Measurements from ENCODE around the gene FN3KRP.
A peak's percentile ranks its signal among the peaks of the same experiment; 100 is the strongest.

Gene FN3KRP

DNA sequence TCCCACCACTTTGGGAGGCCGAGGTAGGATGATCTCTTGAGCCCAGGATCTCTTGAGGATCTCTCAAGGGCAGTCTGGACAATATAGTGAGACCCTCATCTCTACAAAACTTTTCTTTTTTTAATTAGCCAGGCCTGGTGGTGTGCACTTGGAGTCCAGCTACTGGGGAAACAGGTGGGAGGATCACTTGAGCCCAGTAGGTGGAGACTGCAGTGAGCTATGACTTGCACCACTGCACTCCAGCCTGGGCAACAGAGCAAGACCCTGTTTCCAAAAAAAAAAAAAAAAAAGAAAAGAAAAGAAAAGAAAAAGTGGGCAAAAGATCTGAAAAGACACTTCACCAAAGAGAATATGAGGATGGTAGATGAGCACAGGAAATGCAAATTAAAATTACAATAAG, 33.0 kb upstream of the FN3KRP start:
- no peak for DNase-seq (ENCODE audit: low spot score in 2 of 2)
- Mint-ChIP-seq H3K27ac (no peak overlapping the region), H3K4me1 (no peaks in the 10 kb centered on the region), H3K9me3 (no peaks in the 10 kb centered on the region), H3K4me3 (no peak overlapping the region), H3K36me3 (peaks cover 6% of the 10 kb centered on the region)
- no peak for ATAC-seq

DNA sequence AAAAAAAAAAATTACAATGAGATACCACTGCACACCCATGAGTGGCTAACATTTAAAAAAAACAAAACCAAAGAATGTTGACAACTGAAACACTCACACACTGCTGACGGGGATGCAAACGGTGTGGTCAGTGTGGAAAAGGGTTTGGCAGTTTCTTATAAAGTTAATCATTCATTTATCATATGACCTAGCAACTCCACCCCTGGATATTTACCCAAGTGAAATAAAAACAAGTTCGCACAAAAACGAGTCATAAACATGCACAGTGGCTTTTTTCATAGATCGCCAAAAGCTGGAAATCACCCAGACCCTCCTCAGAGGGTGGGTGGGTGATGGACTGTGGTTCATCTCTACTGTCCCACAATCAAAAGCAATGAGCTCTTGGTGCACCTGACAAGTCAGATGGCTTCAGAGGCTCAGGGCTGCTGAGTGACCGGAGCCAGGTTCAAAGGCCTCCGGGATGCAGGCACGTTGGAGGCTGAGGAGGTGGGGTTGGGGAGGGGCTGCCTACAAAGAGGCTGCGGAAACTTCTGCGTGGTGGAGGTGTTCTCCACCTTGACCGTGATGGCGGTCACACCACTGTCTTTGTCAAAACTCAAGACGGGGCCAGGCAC, 32.2 kb upstream of the FN3KRP start:
- DNase-seq (ENCODE audit: low spot score in 2 of 2) (no peak), ATAC-seq (no peak)
- Mint-ChIP-seq H3K36me3 (peaks cover 6% of the 10 kb centered on the region), H3K9me3 (no peaks in the 10 kb centered on the region), H3K4me3 (no peak overlapping the region), H3K4me1 (no peaks in the 10 kb centered on the region), H3K27ac (no peak overlapping the region)

GRCh38 chr17:82685291-82685690, 31.2 kb upstream of the FN3KRP start:
- no peak overlapping the region for H3K27ac Mint-ChIP-seq
- no peaks in the 10 kb centered on the region for H3K9me3 Mint-ChIP-seq
- H3K36me3 Mint-ChIP-seq, result peaks cover 6% of the 10 kb centered on the region
- H3K4me1 Mint-ChIP-seq, result no peaks in the 10 kb centered on the region
- DNase-seq (ENCODE audit: low spot score in 2 of 2) (no peak), ATAC-seq (no peak)
- H3K4me3 Mint-ChIP-seq, result no peak overlapping the region

DNA sequence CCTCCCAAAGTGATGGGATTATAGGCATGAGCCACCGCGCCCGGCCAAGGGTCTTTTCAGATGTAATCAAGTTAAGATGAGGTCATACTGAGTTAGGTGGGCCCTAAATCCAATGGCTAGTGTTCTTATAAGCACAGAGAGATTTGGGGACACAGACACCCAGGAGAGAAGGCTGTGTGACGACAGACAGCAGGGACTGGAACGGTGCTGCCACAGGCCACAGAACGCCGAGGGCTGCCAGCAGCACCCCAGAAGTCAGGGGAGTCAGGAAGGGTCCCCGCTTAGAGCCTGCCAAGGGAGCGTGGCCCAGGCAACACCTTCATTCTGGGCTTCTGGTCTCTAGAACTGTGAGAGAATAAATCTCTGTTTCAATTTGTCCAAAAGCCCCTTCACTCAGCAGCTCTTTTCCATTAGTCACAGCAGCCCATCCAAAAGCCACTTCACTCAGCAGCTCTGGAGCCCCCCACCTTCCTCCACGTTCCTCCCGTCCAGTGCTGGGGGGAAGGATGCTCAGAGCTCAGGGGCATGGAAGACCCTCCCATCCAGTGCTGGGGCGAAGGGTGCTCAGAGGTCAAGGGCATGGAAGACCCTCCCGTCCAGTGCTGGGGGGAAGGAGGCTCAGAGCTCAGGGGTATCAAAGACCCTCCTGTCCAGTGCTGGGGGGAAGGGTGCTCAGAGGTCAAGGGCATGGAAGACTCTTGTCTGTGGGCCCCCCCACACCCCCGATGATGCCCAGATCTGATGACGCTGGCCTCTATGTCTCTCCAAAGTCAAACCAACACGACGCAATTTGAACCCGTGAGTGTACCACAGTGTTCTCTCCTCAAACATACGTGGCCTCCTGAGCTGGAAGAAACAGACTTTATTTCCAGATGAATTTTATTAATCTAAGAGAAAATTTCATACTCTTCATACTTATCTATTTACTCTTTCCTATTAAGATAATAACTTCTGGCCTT, 29.9 kb upstream of the FN3KRP start:
- Mint-ChIP-seq H3K9me3 (no peaks in the 10 kb centered on the region), H3K36me3 (peaks cover 6% of the 10 kb centered on the region), H3K4me3 (no peak overlapping the region), H3K27ac (no peak overlapping the region), H3K4me1 (peaks cover 10% of the 10 kb centered on the region)
- DNase-seq (ENCODE audit: low spot score in 2 of 2) (no peak), ATAC-seq (no peak)

DNA sequence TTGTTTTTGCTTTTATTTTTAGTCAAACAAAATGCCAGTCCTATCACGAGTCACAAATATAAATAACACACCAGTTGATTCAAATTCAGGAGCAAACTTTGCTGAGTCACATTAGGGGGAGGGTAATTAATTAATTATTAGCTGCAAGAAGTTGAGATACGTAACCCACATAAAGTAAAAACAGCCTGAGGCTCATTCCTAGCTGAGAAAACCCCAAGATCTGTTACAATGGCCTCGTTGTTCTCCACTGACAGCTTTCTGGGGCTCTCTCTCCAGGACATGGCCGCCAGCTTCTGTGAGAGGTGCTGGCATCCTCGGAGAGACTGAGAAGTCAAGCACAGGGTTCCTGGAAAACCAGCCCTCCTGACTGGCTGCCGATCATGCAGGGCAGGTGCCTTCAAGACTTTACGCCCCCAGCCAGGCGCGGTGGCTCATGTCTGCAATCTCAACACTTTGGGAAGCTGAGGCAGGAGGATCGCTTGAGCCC, 29.1 kb upstream of the FN3KRP start:
- Mint-ChIP-seq H3K4me3 (no peak overlapping the region), H3K36me3 (peaks cover 6% of the 10 kb centered on the region), H3K4me1 (peaks cover 17% of the 10 kb centered on the region), H3K9me3 (no peaks in the 10 kb centered on the region), H3K27ac (no peak overlapping the region)
- no peak for DNase-seq (ENCODE audit: low spot score in 2 of 2)
- no peak for ATAC-seq

GRCh38 chr17:82687871-82688270, 28.6 kb upstream of the FN3KRP start:
- H3K4me1 Mint-ChIP-seq, result peaks cover 17% of the 10 kb centered on the region
- ATAC-seq, result no peak

DNA sequence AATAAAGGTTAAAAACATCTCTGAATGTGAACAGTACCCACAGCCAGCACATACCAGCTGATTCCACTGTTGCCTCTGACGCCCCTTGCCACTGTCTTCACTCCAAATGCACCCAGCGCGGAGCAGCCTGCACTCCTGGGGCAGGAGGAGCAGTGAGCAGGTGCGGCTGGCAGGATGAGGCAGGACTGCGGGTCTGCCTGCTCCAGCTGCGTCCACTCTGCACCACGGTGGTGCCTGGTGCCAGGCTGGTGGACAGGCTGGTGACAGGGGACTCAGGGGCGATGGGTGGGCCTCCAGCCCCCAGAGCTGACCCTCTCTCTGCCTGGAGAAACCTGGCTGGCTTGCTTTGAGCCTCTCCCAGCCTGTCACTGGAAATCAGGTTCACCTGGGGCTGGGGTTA, 27.4 kb upstream of the FN3KRP start:
- Mint-ChIP-seq H3K4me3 (no peak overlapping the region), H3K27ac (no peak overlapping the region), H3K9me3 (no peaks in the 10 kb centered on the region), H3K36me3 (no peaks in the 10 kb centered on the region), H3K4me1 (peaks cover 17% of the 10 kb centered on the region)
- DNase-seq (ENCODE audit: low spot score in 2 of 2) (no peak), ATAC-seq (no peak)

More at GRCh38 chr17:82687871-82688270, 28.6 kb upstream of the FN3KRP start:
- Mint-ChIP-seq H3K4me3 (no peak overlapping the region), H3K36me3 (peaks cover 6% of the 10 kb centered on the region), H3K27ac (no peak overlapping the region), H3K9me3 (no peaks in the 10 kb centered on the region)
- no peak for DNase-seq (ENCODE audit: low spot score in 2 of 2)

- DNase-seq (ENCODE audit: low spot score in 2 of 2) (no peak), ATAC-seq (no peak)
- Mint-ChIP-seq H3K4me1 (peaks cover 17% of the 10 kb centered on the region), H3K36me3 (no peaks in the 10 kb centered on the region), H3K4me3 (no peak overlapping the region), H3K9me3 (peaks cover 6% of the 10 kb centered on the region), H3K27ac (peak overlapping the region; percentile 26)
These were observed 25.6 kb upstream of the FN3KRP start for GRCh38 chr17:82690786-82691489.

GRCh38 chr17:82691714-82692113, 24.8 kb upstream of the FN3KRP start:
- H3K4me1 Mint-ChIP-seq, result peaks cover 17% of the 10 kb centered on the region
- peak overlapping the region; percentile 26 for H3K27ac Mint-ChIP-seq
- no peaks in the 10 kb centered on the region for H3K36me3 Mint-ChIP-seq
- H3K4me3 Mint-ChIP-seq, result no peak overlapping the region
- DNase-seq (ENCODE audit: low spot score in 2 of 2) (no peak), ATAC-seq (no peak)
- H3K9me3 Mint-ChIP-seq, result peaks cover 6% of the 10 kb centered on the region

DNA sequence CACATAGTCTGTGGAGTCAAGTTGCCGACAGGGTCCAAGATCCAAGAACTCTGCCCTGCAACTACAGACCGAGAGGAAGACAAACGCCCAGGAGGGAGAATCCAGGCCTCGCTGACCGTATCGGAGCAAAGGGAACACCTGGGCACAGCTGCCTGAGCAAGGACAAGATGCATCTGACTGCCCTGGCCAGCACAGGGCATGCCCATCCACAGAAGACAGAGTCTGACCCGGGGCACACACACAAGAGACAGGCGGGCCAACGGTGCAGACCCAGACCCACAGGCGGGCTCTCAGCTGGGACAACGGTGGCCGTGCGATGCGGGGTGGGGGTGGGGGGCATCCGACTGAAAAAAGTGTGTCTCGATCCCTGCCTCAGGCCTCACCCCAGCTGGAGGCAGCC, 24.2 kb upstream of the FN3KRP start:
- DNase-seq (ENCODE audit: low spot score in 2 of 2), result no peak
- H3K4me3 Mint-ChIP-seq, result no peak overlapping the region
- H3K36me3 Mint-ChIP-seq, result no peaks in the 10 kb centered on the region
- no peak for ATAC-seq
- peaks cover 17% of the 10 kb centered on the region for H3K4me1 Mint-ChIP-seq
- no peak overlapping the region for H3K27ac Mint-ChIP-seq
- H3K9me3 Mint-ChIP-seq, result peaks cover 6% of the 10 kb centered on the region

DNA sequence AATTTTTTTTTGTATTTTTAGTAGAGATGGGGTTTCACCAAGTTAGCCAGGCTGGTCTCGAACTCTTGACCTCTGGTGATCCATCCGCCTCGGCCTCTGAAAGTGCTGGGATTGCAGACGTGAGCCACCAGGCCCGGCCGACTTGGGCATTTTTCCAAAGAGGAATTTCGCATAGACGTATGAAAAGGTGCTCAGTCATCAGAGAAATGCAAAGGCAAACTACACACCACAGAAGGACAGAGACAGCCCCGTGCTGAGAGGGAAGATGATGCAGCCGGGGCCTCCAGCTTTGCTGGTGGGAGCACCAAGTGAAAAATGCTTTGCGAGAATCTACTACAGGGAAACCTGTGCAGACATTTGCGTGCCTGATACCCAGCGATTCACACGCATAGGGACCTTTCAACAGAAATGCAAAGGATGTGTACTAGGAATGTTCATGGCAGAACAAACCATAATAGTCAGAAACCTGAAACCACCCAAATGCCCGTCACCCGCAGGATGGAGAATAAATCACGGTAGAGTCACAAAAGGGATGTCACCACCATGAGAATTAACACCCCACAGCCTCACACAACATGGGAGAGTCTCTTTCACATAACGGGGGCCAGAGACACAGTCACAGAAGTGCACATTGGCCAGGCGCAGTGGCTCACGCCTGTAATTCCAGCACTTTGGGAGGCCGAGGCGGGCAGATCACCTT, 23.2 kb upstream of the FN3KRP start:
- Mint-ChIP-seq H3K27ac (no peak overlapping the region), H3K4me1 (peaks cover 17% of the 10 kb centered on the region), H3K36me3 (no peaks in the 10 kb centered on the region), H3K9me3 (peaks cover 6% of the 10 kb centered on the region), H3K4me3 (no peak overlapping the region)
- DNase-seq (ENCODE audit: low spot score in 2 of 2) (no peak), ATAC-seq (no peak)

DNA sequence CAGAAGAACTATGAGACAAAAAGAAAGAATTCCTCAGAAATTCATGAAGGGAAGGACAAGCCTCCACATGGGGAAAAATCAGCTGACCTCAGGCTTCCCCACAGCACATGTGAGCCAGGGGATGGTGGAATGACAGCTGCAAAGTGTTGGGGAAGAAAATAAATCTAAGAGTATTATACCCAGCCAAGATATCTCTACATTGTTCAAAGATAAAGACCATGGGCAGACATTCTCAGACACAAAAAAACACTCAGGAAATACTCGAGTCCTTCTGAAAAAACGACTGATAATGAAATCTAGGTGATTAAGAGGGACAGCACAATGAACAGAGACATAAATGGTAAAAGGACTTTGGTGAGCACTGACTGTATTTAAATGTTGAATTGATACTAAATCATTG, 21.9 kb upstream of the FN3KRP start:
- Mint-ChIP-seq H3K9me3 (peaks cover 6% of the 10 kb centered on the region), H3K27ac (no peak overlapping the region), H3K36me3 (no peaks in the 10 kb centered on the region), H3K4me1 (peaks cover 22% of the 10 kb centered on the region), H3K4me3 (no peak overlapping the region)
- ATAC-seq (no peak), DNase-seq (ENCODE audit: low spot score in 2 of 2) (no peak)

DNA sequence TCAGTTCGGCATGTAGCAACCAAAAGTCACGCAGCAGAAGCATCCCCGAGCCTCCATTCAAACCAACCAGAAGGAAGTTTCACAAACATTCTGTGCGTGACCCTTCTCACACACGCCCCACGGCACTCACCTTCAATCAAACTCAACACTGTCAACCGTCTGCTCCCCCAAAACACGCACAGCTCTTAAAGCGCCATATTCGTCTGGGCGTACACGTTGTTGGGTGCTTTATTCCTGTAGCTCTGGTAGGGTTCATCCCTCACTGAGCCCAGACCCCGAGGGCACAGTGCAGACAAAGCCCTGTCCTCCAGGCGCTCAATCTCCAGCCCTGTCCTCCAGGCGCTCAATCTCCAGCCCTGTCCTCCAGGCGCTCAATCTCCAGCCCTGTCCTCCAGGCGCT, 20.2 kb upstream of the FN3KRP start:
- H3K27ac Mint-ChIP-seq, result no peak overlapping the region
- peaks cover 6% of the 10 kb centered on the region for H3K9me3 Mint-ChIP-seq
- ATAC-seq, result no peak
- H3K4me1 Mint-ChIP-seq, result peaks cover 15% of the 10 kb centered on the region
- H3K4me3 Mint-ChIP-seq, result no peak overlapping the region
- no peak for DNase-seq (ENCODE audit: low spot score in 2 of 2)
- H3K36me3 Mint-ChIP-seq, result no peaks in the 10 kb centered on the region

DNA sequence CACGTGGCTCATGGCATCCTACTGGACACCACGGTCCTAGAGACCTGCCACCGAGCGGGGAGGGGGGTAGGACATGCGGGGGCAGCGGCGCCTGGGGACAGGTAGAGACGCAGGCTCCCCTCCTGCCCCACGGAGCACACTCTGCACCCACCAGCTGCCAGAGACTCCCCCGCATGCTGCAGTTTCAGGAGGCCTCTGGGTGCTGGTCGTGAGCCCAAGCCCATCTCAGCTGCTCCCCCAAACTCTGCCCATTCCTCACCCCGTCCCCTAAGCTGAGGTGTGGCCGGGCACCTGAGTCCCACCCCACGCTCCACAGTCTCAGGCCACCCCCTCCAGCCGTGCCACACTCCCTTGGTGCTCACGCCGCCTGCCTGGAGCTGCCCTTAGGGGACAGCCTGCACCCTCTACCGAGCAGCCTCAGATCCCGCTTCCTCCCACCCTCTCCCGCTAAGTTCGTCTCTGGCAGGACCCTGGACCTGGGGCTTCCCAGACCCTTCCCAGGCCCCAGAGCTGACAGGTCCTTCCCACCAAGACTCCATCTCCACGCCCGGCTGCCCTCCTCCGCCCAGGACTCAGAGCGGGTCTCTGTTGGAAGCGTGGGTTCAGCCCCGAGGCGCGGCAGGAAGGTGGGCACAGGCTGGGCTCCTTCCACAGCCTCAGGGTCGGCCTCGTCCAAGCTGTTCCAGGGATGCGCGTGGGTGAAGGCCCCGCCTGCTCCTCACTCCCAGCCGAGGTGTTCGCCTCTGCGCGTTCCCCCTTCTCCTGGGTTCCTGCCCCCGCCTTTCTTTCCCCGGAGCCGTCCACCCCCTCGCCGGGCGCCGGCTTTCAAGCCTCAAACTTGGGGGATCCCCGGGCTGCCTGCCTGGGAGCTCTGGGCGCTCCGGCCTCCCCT, 19.3 kb upstream of the FN3KRP start:
- no peak overlapping the region for H3K27ac Mint-ChIP-seq

More for the DNA sequence above, 19.3 kb upstream of the FN3KRP start:
- no peak for ATAC-seq
- DNase-seq (ENCODE audit: low spot score in 2 of 2), result no peak
- Mint-ChIP-seq H3K9me3 (peaks cover 6% of the 10 kb centered on the region), H3K4me3 (peak overlapping the region; percentile 70), H3K36me3 (no peaks in the 10 kb centered on the region), H3K4me1 (peaks cover 6% of the 10 kb centered on the region)

Data from stimulated activated effector memory CD8-positive, alpha-beta T cell treated with anti-CD3 and anti-CD28 coated beads, Interleukin-12 subunit alpha, Interleukin-12 subunit beta, amount 100 ng/mL, for 72 hours (primary cell).